ENCODE data around the gene TRIM25. TPM values are rescaled to one million over a fixed set of nuclear protein-coding genes. Genes with fewer than 3 reads are reported as not detected.

Gene TRIM25
- total and polyA plus RNA-seq, 2 of the 8 experiments (the other 6 are each of a cell fraction or from before 2014, with no cell fraction given) = 16.6 to 38.9 TPM

- no peak overlapping the region for H4K8ac ChIP-seq (ENCODE audit: extremely low read depth, insufficient read depth, low read length)
- no peak overlapping the region for H2BK20ac ChIP-seq (ENCODE audit: low read length)
- H3K14ac ChIP-seq (ENCODE audit: insufficient read length) = no peak overlapping the region
- no peaks in the 10 kb centered on the region for H3K9me3 ChIP-seq (ENCODE audit: insufficient read depth in 2 of 2, low read depth in 1 of 2, low read length in 1 of 2)
- H2BK120ac ChIP-seq (replicated peaks; ENCODE audit: low read depth, low read length) = no peak overlapping the region
- H3K4me3 ChIP-seq (ENCODE audit: extremely low read depth in 1 of 4, insufficient read depth in 2 of 4, low read depth in 3 of 4, low read length in 4 of 4) = no peak overlapping the region
- no peak overlapping the region for H4K5ac ChIP-seq (ENCODE audit: insufficient read length, low read depth, low read length)
- H3K4ac ChIP-seq (replicated peaks; ENCODE audit: insufficient read length, low read depth, low read length) = no peak overlapping the region
- DNase-seq (ENCODE audit: low read depth in 1 of 2, low spot score in 2 of 2) (no peak), FAIRE-seq (no peak)
- H3K4me2 ChIP-seq (ENCODE audit: insufficient read depth in 1 of 2, low read depth in 2 of 2, low read length in 2 of 2) = no peak overlapping the region
- H3K9ac ChIP-seq (replicated peaks in 1 of 4; ENCODE audit: extremely low read depth in 1 of 4, low read depth in 3 of 4, low read length in 3 of 4) = peak overlapping the region in 1 of 4 experiments; percentile 34; a peak in 1 of 7 replicates
- H2BK12ac ChIP-seq (ENCODE audit: low read depth, low read length) = no peak overlapping the region
- no peak overlapping the region for H2BK15ac ChIP-seq (ENCODE audit: low read length)
- H3K27ac ChIP-seq (ENCODE audit: low read depth, low read length) = no peak overlapping the region
- H3K36me3 ChIP-seq (ENCODE audit: control insufficient read depth in 2 of 4, insufficient read depth in 4 of 4, low read length in 3 of 4) = peaks cover 2 to 10% (median 6%) of the 10 kb centered on the region in 4 experiments; a peak in 3 of 8 replicates
- no peaks in the 10 kb centered on the region for H3K23me2 ChIP-seq (ENCODE audit: low read depth, low read length)
- CTCF ChIA-PET (ENCODE audit: partially characterized antibody) = interaction anchor here (1.5 kb wide), 1 partner anchor 30 kb away, joined by 3 read pairs; no protein-coding TSS in a partner anchor
- H3K18ac ChIP-seq (ENCODE audit: extremely low read depth, low read length) = no peak overlapping the region
- no peaks in the 10 kb centered on the region for H3K27me3 ChIP-seq (replicated peaks in 1 of 4; ENCODE audit: control insufficient read depth in 3 of 4, extremely low read depth in 1 of 4, insufficient read depth in 3 of 4, low read length in 3 of 4)
- H3K79me2 ChIP-seq (ENCODE audit: control insufficient read depth in 1 of 2, insufficient read depth in 2 of 2, low read length in 2 of 2) = no peaks in the 10 kb centered on the region
- H2AK5ac ChIP-seq (ENCODE audit: low read depth, low read length) = no peak overlapping the region
- H2BK5ac ChIP-seq (ENCODE audit: low read depth, low read length) = no peak overlapping the region
- WGBS, 2 experiments (ENCODE audit: extremely low coverage in 1 of 2, insufficient coverage in 1 of 2, insufficient read length in 1 of 2, insufficient replicate concordance in 2 of 2, low coverage in 1 of 2, low lambda C conversion rate in 2 of 2, missing lambda C conversion rate in 1 of 2) = 87% methylated on average over 3 of the region's 3 CpGs; no CpG with 5 or more reads in 1 of the 2 experiments
- H2AFZ ChIP-seq (ENCODE audit: low read length) = no peak overlapping the region
- no peak overlapping the region for H3K56ac ChIP-seq (replicated peaks; ENCODE audit: insufficient read length, low read depth, low read length)
- H3K23ac ChIP-seq (ENCODE audit: insufficient read length) = no peak overlapping the region
- POLR2A ChIA-PET (ENCODE audit: partially characterized antibody) = no interaction called here
- H4K20me1 ChIP-seq (replicated peaks in 1 of 2; ENCODE audit: control insufficient read depth in 1 of 2, insufficient read depth in 2 of 2, low read length in 2 of 2) = no peaks in the 10 kb centered on the region
- no peaks in the 10 kb centered on the region for H3K79me1 ChIP-seq (ENCODE audit: low read depth, low read length)
- no peak overlapping the region for H4K91ac ChIP-seq (replicated peaks; ENCODE audit: insufficient read length, low read length)
- H3K4me1 ChIP-seq (replicated peaks in 1 of 4; ENCODE audit: control insufficient read depth in 3 of 4, insufficient read depth in 4 of 4, low read length in 3 of 4) = no peaks in the 10 kb centered on the region
Measured at GRCh38 chr17:56849131-56849530, 64.7 kb downstream of the TRIM25 start.

Data from H1 (cell line).